Breast epithelium (tissue), 3 donors: ENCODE data around the gene HMGN1.

Source experiments
- CTCF ChIP-seq, 3 donors: fragments of 450-650 bp; IDR thresholded peaks; one replicate each; pipeline ENCODE4 v1.5.1; 2016 to 2017; ENCODE audit warnings: antibody characterized with exemption in 3 of 3, mild to moderate bottlenecking in 3 of 3, moderate library complexity in 3 of 3
- POLR2A ChIP-seq: fragments of 450-650 bp; IDR thresholded peaks from one replicate; pipeline ENCODE4 v1.6.1; 2016; ENCODE audit warnings: antibody characterized with exemption, mild to moderate bottlenecking, moderate library complexity
- POLR2AphosphoS5 ChIP-seq, 3 donors: sonication (generic); formaldehyde crosslinking; IDR thresholded peaks; one replicate each; pipeline ENCODE4 v1.6.1; 2017; ENCODE audit warnings: antibody characterized with exemption in 3 of 3

DNA sequence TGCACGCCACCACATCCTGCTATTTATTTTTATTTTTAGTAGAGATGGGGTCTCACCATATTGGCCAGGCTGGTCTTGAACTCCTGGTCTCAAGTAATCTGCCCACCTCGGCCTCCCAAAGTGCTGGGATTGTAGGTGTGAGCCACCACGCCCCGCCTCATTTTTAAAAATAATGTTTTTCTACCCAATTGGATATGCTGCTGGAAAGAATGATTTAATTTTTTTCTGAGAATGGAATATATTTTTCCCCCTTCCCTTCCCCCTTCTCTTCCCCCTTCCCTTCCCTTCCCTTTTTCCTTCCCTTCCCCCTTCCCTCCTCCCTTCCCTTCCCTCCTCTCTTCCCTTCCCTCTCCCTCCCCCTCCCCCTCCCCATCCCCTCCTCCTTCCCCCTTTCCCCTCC, 17.7 kb upstream of the HMGN1 start:
- TF ChIP-seq CTCF (IDR thresholded peaks at IDR 0.05) (no peak), POLR2AphosphoS5 (IDR thresholded peaks at IDR 0.05) (no peak), POLR2A (no peak)
